ENCODE measurements around the gene CSMD2.

The CSMD2 gene

GRCh38 chr1:33577663-33578062, 587.4 kb downstream of the CSMD2 start:
- DNase-seq = no peak

GRCh38 chr1:33576821-33577599, 588.0 kb downstream of the CSMD2 start:
- DNase-seq = no peak

- no peak for DNase-seq
Measured at GRCh38 chr1:33575324-33575879, 589.6 kb downstream of the CSMD2 start.

- no peak for DNase-seq
Measured at GRCh38 chr1:33573661-33574060, 591.4 kb downstream of the CSMD2 start.

GRCh38 chr1:33572387-33572786, 592.6 kb downstream of the CSMD2 start:
- DNase-seq = no peak

GRCh38 chr1:33569331-33569730, 595.7 kb downstream of the CSMD2 start:
- DNase-seq = no peak

- no peak for DNase-seq
Measured at GRCh38 chr1:33563699-33564098, 601.3 kb downstream of the CSMD2 start.

GRCh38 chr1:33562563-33562962, 602.5 kb downstream of the CSMD2 start:
- no peak for DNase-seq

GRCh38 chr1:33561576-33561975, 603.5 kb downstream of the CSMD2 start:
- DNase-seq = no peak

GRCh38 chr1:33560680-33561079, 604.4 kb downstream of the CSMD2 start:
- DNase-seq = no peak

GRCh38 chr1:33548721-33549120, 616.3 kb downstream of the CSMD2 start:
- no peak for DNase-seq

- no peak for DNase-seq
Measured at GRCh38 chr1:33548319-33548718, 616.7 kb downstream of the CSMD2 start.

- DNase-seq = no peak
Measured at GRCh38 chr1:33547576-33547975, 617.5 kb downstream of the CSMD2 start.

GRCh38 chr1:33541966-33542365, 623.1 kb downstream of the CSMD2 start:
- DNase-seq = no peak

GRCh38 chr1:33537885-33538284, 627.1 kb downstream of the CSMD2 start:
- DNase-seq = no peak

GRCh38 chr1:33535334-33535733, 629.7 kb downstream of the CSMD2 start:
- no peak for DNase-seq

GRCh38 chr1:33532936-33533335, 632.1 kb downstream of the CSMD2 start:
- DNase-seq = no peak

- DNase-seq = no peak
Measured at GRCh38 chr1:33532250-33532649, 632.8 kb downstream of the CSMD2 start.

GRCh38 chr1:33529957-33530356, 635.1 kb downstream of the CSMD2 start:
- DNase-seq = no peak

- no peak for DNase-seq
Measured at GRCh38 chr1:33527934-33528333, 637.1 kb downstream of the CSMD2 start.

GRCh38 chr1:33524586-33524985, 640.4 kb downstream of the CSMD2 start:
- DNase-seq = no peak

GRCh38 chr1:33519240-33519884, 645.7 kb downstream of the CSMD2 start:
- no peak for DNase-seq

GRCh38 chr1:33517596-33518250, 647.3 kb downstream of the CSMD2 start:
- no peak for DNase-seq
